GM18505 (cell line): ENCODE data around the gene LAMA4.

Experiments
- ATAC-seq: cut with Tn5 transposase; IDR thresholded peaks from one replicate; pipeline ENCODE4 v1.9.1; 2021; ENCODE audit not compliant: unreplicated experiment
- POLR2A ChIP-seq: IDR thresholded peaks from 4 replicates; pipeline ENCODE4 v1.6.1; 2011; ENCODE audit warnings: borderline replicate concordance; ENCODE audit not compliant: insufficient read depth, insufficient read length; ENCODE audit errors: extremely low read depth

Gene LAMA4

DNA sequence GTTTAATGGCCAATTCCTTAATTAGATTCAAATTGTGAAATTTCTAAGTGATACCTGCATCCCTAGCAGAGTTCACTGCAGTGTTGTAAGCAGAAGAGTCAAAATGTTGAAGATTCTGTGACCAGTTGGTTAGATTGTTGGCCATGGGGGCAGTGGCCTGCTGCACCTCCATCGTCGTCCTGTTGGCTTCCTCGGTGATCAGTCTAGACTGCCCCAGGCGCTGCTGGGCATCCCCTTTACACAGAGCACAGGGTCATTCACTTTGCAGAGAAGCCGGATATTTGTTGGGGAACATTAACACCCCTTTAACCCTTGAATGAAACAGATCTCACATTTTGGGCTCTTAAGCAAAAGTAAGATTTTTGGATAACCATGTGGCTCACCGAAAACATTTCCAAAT is 106.3 kb downstream of the LAMA4 start:
- no peak for TF ChIP-seq POLR2A
- no peak for ATAC-seq

DNA sequence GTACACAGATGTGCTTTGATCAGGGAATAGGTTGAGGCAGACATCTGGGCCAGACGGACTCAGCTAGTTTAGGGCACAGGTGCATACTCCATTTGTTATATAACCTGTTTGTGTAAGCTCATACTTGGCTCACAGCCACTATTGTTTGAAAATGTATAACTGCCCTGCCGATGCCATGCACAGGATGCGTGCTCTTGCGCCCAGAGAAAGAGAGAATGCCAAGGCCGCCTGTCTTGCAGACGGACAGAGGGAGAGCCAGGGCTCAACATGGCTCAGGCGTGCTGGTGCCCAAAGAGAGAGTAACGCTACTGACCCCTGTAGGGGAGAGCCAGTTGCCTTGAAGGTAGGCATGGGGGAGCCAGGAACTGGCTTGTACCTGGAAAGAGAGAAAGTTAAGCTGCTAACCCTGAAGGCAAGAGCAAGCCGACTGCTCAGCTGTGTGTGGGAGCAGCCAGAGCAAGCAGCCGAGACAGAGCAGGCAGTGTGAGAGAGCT is 109.2 kb downstream of the LAMA4 start:
- ATAC-seq: no peak
- no peak for TF ChIP-seq POLR2A

DNA sequence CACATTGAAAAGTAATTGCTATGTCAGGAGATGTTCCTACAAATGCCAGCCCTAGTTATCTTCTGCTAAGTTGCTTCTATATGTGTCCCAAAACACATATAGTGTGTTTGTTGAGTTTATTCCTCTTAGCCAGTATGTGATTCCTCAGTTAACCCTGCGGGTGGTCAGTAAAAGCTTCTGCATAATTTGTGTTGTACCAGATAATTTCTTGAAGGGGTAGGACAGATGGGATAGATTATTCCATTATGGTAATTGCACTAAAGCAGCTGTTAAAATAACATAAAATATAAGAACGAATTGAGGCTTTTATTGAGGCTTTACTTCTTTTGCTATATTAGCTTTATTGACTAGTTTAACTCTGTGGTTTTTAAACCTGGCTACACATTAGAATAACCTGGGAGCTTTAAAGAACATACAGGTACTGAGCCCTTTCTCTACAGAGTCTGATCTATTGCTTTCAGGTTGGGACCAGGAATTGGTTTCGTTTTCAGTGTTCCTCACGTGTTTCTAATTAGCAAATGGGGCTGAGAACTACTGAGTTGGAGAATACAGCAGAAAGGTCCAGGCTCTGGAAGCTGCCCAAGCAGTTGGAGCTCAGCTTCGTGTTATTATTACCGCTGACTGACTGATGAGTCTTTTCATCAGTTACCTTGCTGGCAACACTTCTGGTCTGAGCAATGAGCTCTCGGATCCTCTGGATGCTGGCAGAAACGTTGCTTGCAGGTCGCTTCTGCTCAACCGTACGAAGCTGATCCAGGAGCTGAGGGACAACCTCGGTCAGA is 110.0 kb downstream of the LAMA4 start:
- no peak for TF ChIP-seq POLR2A

GRCh38 chr6:112141707-112142106 is 112.7 kb downstream of the LAMA4 start:
- no peak for TF ChIP-seq POLR2A
- no peak for ATAC-seq

More for the DNA sequence above, 110.0 kb downstream of the LAMA4 start:
- no peak for ATAC-seq

DNA sequence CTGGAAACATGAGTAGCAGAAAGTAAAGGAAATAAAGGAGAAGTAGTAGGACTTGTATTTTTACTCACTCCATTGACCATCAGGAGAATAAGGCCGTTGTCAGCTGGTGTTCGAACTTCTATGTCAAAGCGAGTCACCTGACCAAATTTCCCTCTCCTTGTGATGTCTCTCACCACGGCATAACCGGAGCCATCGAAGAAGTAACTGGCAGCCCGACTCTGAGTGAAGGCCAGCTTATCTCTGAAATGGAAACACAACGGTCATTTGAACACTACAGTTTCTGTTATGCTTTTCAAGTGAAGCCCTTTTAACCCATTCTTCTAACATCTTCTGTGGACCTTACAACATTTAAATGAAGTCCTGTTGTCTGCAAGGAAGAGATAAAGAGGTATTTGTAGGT is 115.3 kb downstream of the LAMA4 start:
- TF ChIP-seq POLR2A: no peak

GRCh38 chr6:112130878-112131277 is 123.5 kb downstream of the LAMA4 start:
- TF ChIP-seq POLR2A: no peak
- no peak for ATAC-seq

More for the DNA sequence above, 115.3 kb downstream of the LAMA4 start:
- ATAC-seq: no peak

DNA sequence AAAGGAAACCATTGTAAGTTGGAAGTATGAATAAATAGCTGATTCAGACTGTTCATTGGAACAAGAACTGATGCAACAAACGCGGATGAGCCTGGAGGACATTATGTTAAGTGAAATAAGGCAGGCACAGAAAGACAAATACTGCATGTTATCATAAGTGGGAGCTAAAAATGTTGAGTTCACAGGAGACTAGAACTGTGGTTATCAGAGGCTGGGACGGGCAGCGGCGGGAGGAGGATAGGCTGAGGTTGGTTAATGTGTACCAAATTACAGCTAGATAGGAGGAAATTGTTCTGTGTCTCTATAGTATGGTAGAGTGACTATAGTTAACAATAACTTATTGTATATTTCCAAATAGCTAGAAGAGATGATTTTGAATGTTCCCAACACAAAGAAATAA is 126.2 kb downstream of the LAMA4 start:
- no peak for ATAC-seq
- TF ChIP-seq POLR2A: no peak

GRCh38 chr6:112123982-112124381 is 130.4 kb downstream of the LAMA4 start:
- no peak for TF ChIP-seq POLR2A
- ATAC-seq: no peak

- no peak for TF ChIP-seq POLR2A
- no peak for ATAC-seq
These were observed 131.6 kb downstream of the LAMA4 start for GRCh38 chr6:112122756-112123155.

DNA sequence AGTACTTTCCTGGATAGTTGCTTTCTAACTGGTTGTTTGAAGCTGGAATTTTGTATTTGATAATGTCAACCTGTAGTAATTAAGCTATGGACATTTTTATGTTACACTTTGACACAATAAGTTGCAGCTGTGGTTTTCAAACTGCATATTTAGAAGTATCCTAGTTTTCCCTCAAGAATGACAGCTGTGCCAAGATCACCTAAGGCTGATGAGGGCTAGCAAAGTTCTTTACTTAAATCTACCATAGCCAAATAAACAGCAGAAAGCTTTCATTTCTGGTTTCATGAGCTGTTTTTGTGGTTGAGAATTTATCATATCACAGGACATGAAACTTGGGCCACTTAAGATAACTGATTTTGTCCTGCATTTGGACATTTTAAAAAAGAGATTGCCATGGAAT is 136.3 kb downstream of the LAMA4 start:
- no peak for ATAC-seq

GRCh38 chr6:112117554-112117953 is 136.8 kb downstream of the LAMA4 start:
- no peak for TF ChIP-seq POLR2A
- ATAC-seq: no peak

More for the DNA sequence above, 136.3 kb downstream of the LAMA4 start:
- TF ChIP-seq POLR2A: no peak

DNA sequence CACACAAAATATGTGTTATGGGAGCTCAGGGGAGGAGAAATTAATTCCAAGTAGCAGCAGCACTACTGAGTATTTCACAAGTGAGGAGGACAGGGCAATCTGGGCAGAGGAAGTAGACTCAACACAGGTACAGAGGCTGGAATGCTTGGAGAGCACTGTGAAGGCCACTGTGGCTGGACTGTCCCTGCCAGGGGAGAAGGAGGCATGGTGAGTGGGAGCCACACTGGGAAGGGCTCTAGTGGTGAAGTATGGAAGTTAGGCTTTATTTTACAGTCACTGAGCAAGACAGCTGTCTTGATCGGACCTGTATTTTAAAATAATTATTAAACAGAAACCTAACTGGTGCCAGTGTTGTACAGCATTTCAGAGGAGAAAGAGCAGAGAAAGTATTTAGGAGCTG is 138.1 kb downstream of the LAMA4 start:
- no peak for ATAC-seq
- TF ChIP-seq POLR2A: no peak

DNA sequence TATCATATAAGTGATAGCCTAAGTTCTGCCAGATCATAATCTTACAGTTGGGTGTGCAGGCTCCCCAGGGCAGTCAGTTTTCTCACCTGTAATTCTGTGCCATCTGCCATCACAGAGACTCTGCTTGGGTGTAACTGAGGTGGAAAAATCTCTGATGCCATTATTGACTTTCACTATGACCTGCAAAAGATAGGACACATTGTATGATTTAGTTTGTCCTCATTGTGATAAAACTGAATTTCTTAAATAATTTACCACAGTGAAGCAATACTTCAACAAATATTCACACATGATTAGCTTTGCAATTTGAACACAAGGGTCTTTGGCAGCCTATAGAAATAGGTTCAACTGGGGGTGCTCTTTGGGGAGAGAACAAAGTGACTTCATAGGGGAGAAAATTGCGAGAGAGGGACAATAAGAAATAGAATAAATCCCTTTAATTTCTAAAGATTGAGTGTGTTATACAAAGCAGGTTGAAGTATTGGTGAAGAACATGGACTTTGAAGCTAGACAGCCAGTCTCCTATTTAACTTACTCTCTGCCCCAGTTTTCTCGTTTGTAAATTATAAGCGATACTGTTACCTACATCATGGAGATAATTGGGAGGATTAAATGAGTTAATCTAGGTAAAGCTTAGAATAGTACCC is 139.7 kb downstream of the LAMA4 start:
- no peak for ATAC-seq
- TF ChIP-seq POLR2A: no peak

DNA sequence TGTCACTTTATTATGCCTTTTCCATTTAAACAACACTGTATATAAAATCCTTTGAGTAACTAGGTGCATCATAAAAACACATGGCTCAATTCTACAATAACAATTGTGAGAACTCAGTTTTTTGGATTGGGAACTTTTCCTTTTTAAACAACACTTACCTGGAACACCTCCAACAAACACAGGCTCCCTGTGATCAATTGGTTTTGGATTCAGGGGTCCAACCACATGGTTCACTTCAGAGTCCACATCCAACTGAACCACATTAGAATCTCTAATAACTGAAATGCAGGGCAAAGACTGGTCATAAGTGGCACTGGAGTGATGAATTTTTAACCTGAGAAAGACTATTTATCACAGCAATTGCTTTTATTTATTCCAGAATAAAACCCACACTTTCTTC is 140.4 kb downstream of the LAMA4 start:
- no peak for ATAC-seq
- TF ChIP-seq POLR2A: no peak
